ENCODE data around the gene PHTF2. TPM values are rescaled to one million over a fixed set of nuclear protein-coding genes. Genes with fewer than 3 reads are reported as not detected.

PHTF2 gene
- total RNA-seq, 4 donors from 2014 or later: 14.2 to 26.2 (median 17.2) TPM

DNA sequence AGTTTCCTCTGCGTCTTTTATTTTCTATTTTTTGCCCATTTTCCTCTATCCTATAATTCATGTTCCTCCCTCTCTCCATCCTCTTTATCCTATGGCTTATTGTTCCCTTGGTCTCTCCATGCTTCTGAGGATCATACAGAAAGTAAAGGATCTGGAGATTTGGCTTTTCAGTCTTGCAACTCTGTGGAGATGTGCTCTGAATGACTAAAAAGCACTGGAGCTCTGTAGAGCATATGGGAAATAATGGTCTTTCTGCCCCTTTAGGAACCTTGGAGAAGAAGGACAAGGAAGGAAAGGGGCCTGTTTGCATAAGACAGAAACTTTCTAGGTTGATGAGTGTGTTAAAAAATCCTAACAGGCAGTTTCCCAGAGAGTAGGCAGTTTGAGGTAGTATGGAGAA is 120.1 kb downstream of the PHTF2 start:
- Histone ChIP-seq H3K9me3 (no peaks in the 10 kb centered on the region), H3K27ac (replicated peaks in 1 of 4) (no peak overlapping the region), H3K36me3 (peaks cover 0 to 18% (median 3%) of the 10 kb centered on the region in 4 donors), H3K4me3 (no peak overlapping the region), H3K27me3 (no peaks in the 10 kb centered on the region), H3K4me1 (no peaks in the 10 kb centered on the region)
- intact Hi-C loops (cut with DNase I): no loop called here
- no peak for DNase-seq (ENCODE audit: extremely low spot score)
- 96% methylated on average over 1 of the region's 1 CpG for WGBS
- TF ChIP-seq, protein P1, sequence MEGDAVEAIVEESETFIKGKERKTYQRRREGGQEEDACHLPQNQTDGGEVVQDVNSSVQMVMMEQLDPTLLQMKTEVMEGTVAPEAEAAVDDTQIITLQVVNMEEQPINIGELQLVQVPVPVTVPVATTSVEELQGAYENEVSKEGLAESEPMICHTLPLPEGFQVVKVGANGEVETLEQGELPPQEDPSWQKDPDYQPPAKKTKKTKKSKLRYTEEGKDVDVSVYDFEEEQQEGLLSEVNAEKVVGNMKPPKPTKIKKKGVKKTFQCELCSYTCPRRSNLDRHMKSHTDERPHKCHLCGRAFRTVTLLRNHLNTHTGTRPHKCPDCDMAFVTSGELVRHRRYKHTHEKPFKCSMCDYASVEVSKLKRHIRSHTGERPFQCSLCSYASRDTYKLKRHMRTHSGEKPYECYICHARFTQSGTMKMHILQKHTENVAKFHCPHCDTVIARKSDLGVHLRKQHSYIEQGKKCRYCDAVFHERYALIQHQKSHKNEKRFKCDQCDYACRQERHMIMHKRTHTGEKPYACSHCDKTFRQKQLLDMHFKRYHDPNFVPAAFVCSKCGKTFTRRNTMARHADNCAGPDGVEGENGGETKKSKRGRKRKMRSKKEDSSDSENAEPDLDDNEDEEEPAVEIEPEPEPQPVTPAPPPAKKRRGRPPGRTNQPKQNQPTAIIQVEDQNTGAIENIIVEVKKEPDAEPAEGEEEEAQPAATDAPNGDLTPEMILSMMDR (IDR thresholded peaks at IDR 0.05): no peak
- TF ChIP-seq EP300 (IDR thresholded peaks at IDR 0.05) (no peak), POLR2A (IDR thresholded peaks at IDR 0.05; ENCODE audit: low read depth) (no peak), POLR2AphosphoS5 (IDR thresholded peaks at IDR 0.05) (no peak)

DNA sequence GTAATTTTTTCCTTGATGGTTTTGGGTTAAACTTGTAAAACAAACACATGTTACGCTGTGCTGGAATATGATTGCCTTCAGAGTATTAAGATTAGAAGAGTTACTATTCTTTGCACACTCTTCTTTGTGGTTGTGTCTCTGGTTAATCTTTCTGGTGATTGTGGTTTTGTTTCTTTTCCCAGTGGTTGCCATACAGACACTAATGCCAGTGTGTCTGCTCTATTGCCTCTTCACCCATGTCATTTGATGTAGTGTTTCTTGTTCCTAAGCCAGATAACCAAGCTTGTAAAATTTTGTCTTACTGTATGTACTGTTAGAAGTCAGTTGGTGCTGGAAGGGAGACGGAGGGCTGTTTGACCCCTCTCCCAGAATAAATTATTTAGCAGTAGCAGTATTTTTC is 124.8 kb downstream of the PHTF2 start:
- no peak for DNase-seq (ENCODE audit: extremely low spot score)
- Histone ChIP-seq H3K4me1 (no peaks in the 10 kb centered on the region), H3K4me3 (no peak overlapping the region), H3K27me3 (no peaks in the 10 kb centered on the region), H3K27ac (replicated peaks in 1 of 4) (no peak overlapping the region), H3K9me3 (no peaks in the 10 kb centered on the region), H3K36me3 (peaks cover 0 to 26% (median 3%) of the 10 kb centered on the region in 4 donors)
- intact Hi-C loops (cut with DNase I): no loop called here
- TF ChIP-seq EP300 (IDR thresholded peaks at IDR 0.05): no peak
- TF ChIP-seq, protein P1 (IDR thresholded peaks at IDR 0.05): no peak
- 86% methylated on average over 2 of the region's 2 CpGs for WGBS

GRCh38 chr7:77930496-77930895 is 131.9 kb downstream of the PHTF2 start:
- Histone ChIP-seq H3K27ac (replicated peaks in 1 of 4) (no peak overlapping the region), H3K9me3 (no peaks in the 10 kb centered on the region), H3K27me3 (no peaks in the 10 kb centered on the region), H3K36me3 (peaks cover 0 to 14% (median 4%) of the 10 kb centered on the region in 4 donors), H3K4me1 (no peaks in the 10 kb centered on the region), H3K4me3 (no peak overlapping the region)
- TF ChIP-seq POLR2AphosphoS5 (IDR thresholded peaks at IDR 0.05) (no peak), POLR2A (IDR thresholded peaks at IDR 0.05; ENCODE audit: low read depth) (no peak), EP300 (IDR thresholded peaks at IDR 0.05) (no peak)
- TF ChIP-seq, protein P1 (IDR thresholded peaks at IDR 0.05): no peak
- intact Hi-C loops (cut with DNase I): no loop called here
- WGBS: 88% methylated on average over 2 of the region's 2 CpGs
- no peak for DNase-seq (ENCODE audit: extremely low spot score)

DNA sequence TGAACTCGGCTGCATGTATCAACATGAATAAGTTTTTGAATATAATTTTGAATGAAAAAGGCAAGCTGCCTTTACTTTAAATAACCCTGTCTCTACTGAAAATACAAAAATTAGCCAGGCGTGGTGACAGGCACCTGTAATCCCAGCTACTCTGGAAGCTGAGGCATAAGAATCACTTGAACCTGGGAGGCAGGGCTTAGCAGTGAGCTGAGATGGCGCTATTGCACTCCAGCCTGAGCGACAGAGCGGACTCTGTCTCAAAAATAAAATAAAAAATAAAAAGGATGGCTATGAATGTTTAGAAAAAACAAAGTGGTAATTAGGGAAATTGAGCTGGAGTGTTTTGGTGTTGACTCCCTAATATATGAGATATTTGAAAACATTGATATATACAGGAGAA is 133.3 kb downstream of the PHTF2 start:
- H3K36me3 ChIP-seq: peaks cover 0 to 14% (median 4%) of the 10 kb centered on the region in 4 donors
- no peak overlapping the region for H3K4me3 ChIP-seq
- no peaks in the 10 kb centered on the region for H3K4me1 ChIP-seq
- no peaks in the 10 kb centered on the region for H3K27me3 ChIP-seq
- 86% methylated on average over 5 of the region's 5 CpGs for WGBS
- no peaks in the 10 kb centered on the region for H3K9me3 ChIP-seq
- DNase-seq (ENCODE audit: extremely low spot score): no peak
- intact Hi-C loops (cut with DNase I): no loop called here
- no peak overlapping the region for H3K27ac ChIP-seq (replicated peaks in 1 of 4)
- TF ChIP-seq, protein P1 (IDR thresholded peaks at IDR 0.05): no peak
- TF ChIP-seq POLR2AphosphoS5 (IDR thresholded peaks at IDR 0.05): no peak
- TF ChIP-seq EP300 (IDR thresholded peaks at IDR 0.05): no peak
- no peak for TF ChIP-seq POLR2A (IDR thresholded peaks at IDR 0.05; ENCODE audit: low read depth)

- intact Hi-C loops (cut with DNase I): no loop called here
- WGBS: 83% methylated on average over 3 of the region's 3 CpGs
Measured at GRCh38 chr7:77933394-77933793, 134.8 kb downstream of the PHTF2 start.

More at GRCh38 chr7:77933394-77933793, 134.8 kb downstream of the PHTF2 start:
- Histone ChIP-seq H3K4me3 (no peak overlapping the region), H3K9me3 (no peaks in the 10 kb centered on the region), H3K36me3 (peaks cover 0 to 8% (median 3%) of the 10 kb centered on the region in 4 donors), H3K4me1 (no peaks in the 10 kb centered on the region), H3K27me3 (no peaks in the 10 kb centered on the region), H3K27ac (replicated peaks in 1 of 4) (no peak overlapping the region)
- DNase-seq (ENCODE audit: extremely low spot score): no peak
- TF ChIP-seq EP300 (IDR thresholded peaks at IDR 0.05) (no peak), POLR2AphosphoS5 (IDR thresholded peaks at IDR 0.05) (no peak), POLR2A (IDR thresholded peaks at IDR 0.05; ENCODE audit: low read depth) (no peak)
- TF ChIP-seq, protein P1 (IDR thresholded peaks at IDR 0.05): no peak
